Measurements from ENCODE around the gene FMOD.

GRCh38 chr1:203318229-203318517 lies 32.7 kb downstream of the FMOD start:
- TF ChIP-seq CTCF (conservative IDR thresholded peaks at IDR 0.05 in 1 of 2, IDR thresholded peaks at IDR 0.05 in 1 of 2; ENCODE audit: extremely low read depth in 1 of 2, insufficient read depth in 1 of 2, low read depth in 1 of 2, low read length in 2 of 2) (no peak), EZH2 (IDR thresholded peaks at IDR 0.05; ENCODE audit: borderline replicate concordance, low read length) (no peak)

Data from mammary epithelial cell (primary cell).